ENCODE results near the gene GDF10.
A peak's percentile ranks its signal among the peaks of the same experiment; 100 is the strongest.

GDF10 gene

DNA sequence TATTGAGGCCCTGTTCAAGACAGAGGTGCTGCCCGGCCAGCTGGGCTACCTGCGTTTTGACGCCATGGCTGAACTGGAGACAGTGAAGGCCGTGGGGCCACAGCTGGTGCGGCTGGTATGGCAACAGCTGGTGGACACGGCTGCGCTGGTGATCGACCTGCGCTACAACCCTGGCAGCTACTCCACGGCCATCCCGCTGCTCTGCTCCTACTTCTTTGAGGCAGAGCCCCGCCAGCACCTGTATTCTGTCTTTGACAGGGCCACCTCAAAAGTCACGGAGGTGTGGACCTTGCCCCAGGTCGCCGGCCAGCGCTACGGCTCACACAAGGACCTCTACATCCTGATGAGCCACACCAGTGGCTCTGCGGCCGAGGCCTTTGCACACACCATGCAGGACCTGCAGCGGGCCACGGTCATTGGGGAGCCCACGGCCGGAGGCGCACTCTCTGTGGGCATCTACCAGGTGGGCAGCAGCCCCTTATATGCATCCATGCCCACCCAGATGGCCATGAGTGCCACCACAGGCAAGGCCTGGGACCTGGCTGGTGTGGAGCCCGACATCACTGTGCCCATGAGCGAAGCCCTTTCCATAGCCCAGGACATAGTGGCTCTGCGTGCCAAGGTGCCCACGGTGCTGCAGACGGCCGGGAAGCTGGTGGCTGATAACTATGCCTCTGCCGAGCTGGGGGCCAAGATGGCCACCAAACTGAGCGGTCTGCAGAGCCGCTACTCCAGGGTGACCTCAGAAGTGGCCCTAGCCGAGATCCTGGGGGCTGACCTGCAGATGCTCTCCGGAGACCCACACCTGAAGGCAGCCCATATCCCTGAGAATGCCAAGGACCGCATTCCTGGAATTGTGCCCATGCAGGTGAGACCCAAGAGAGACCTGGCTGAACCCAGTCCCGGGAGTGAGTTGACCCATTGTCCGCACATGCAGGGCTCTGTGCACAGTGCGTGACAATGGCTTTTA lies 51.0 kb downstream of the GDF10 start:
- DNase-seq = no peak
- H3K36me3 ChIP-seq = no peaks in the 10 kb centered on the region
- H3K27me3 ChIP-seq = no peaks in the 10 kb centered on the region
- H3K4me3 ChIP-seq (ENCODE audit: low read depth, low read length) = no peak overlapping the region
- H3K9me3 ChIP-seq = no peaks in the 10 kb centered on the region
- H3K4me1 ChIP-seq = no peaks in the 10 kb centered on the region
- TF ChIP-seq, protein P1, sequence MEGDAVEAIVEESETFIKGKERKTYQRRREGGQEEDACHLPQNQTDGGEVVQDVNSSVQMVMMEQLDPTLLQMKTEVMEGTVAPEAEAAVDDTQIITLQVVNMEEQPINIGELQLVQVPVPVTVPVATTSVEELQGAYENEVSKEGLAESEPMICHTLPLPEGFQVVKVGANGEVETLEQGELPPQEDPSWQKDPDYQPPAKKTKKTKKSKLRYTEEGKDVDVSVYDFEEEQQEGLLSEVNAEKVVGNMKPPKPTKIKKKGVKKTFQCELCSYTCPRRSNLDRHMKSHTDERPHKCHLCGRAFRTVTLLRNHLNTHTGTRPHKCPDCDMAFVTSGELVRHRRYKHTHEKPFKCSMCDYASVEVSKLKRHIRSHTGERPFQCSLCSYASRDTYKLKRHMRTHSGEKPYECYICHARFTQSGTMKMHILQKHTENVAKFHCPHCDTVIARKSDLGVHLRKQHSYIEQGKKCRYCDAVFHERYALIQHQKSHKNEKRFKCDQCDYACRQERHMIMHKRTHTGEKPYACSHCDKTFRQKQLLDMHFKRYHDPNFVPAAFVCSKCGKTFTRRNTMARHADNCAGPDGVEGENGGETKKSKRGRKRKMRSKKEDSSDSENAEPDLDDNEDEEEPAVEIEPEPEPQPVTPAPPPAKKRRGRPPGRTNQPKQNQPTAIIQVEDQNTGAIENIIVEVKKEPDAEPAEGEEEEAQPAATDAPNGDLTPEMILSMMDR (IDR thresholded peaks at IDR 0.05; ENCODE audit: low read depth, low read length) = no peak

DNA sequence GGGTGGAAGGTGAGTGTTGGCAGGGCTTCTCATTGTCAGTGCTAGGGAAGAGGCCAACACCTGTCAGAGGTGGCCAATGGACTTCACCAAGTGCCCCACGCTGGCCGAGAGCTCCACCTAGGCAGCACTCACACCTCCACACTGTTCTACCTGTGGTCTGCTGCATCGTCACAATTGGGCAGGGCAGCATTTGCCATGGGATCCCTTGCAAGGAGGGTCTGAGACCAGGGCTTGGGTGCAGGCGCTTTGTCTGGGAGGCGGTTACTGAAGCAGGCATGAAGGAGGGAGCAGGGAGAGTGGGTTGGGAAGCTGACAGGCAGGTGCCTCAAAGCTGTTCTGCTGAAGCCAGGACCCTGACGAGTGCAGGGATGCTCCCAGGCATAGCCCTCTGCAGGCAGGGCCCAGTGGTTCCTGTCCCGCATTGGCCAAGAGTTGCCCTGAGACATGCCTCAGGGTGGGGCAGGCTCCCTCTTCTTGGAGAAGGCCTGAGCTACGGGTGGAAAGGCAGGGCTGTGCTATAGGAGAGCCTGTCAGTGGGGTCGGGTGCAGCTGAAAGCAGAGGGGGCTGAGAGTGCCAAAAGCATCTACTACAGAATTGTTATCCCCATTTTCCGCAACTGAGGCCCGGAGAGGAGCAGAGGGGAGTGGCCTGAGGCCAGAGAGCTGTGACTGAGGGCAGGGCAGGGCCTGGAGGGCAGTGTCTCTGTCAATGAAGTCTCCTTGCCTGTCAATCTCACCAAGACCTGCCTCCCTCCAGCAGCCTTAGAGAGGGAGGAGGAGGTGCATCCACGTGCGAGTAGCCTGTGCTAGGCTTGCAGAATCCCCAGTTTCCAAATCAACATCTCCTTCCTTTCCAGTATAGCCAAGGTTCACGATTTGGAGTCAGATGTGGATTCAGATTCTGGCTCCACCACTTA lies 52.2 kb downstream of the GDF10 start:
- H3K4me1 ChIP-seq = no peaks in the 10 kb centered on the region
- H3K9me3 ChIP-seq = no peaks in the 10 kb centered on the region
- no peaks in the 10 kb centered on the region for H3K36me3 ChIP-seq
- DNase-seq = no peak
- H3K27me3 ChIP-seq = no peaks in the 10 kb centered on the region
- H3K4me3 ChIP-seq (ENCODE audit: low read depth, low read length) = no peak overlapping the region
- TF ChIP-seq, protein P1 (IDR thresholded peaks at IDR 0.05; ENCODE audit: low read depth, low read length) = no peak

DNA sequence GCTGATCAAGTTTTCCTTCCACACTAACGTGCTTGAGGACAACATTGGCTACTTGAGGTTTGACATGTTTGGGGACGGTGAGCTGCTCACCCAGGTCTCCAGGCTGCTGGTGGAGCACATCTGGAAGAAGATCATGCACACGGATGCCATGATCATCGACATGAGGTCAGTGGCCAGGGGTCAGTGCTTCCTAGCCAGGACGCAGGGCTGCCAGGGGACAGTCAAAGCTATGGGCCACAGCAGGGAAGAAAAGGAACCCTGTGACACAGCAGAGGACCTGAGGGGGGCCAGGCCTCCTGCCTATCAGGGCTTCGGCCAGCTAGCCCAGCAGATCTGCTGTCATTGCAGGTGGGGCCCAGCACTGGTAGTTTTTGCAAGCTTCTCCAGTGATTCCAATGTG lies 53.4 kb downstream of the GDF10 start:
- no peaks in the 10 kb centered on the region for H3K9me3 ChIP-seq
- DNase-seq = no peak

DNA sequence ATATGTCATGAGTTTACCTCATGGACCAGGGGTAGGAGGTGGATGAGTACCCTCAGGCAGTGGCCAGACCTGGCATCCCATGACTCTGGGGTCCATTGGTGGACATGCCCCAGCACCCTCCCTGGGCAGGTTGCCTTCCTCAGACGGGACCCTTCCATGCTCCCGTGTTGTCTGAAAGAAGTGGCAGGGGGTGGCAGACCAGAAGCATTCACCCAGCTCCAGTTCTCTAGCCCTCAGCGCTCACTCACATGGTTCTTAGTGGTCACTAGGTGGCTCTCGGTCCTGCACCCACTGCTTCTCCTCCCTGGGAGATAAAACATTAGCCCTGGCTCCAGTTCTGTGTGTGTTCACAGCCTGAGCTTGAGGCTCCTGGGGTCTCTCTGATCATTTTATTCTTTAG lies 54.2 kb downstream of the GDF10 start:
- Histone ChIP-seq H3K9me3 (no peaks in the 10 kb centered on the region), H3K4me1 (no peaks in the 10 kb centered on the region), H3K4me3 (ENCODE audit: low read depth, low read length) (no peak overlapping the region), H3K36me3 (no peaks in the 10 kb centered on the region), H3K27me3 (no peaks in the 10 kb centered on the region)
- no peak for DNase-seq
- TF ChIP-seq, protein P1 (IDR thresholded peaks at IDR 0.05; ENCODE audit: low read depth, low read length) = peak; percentile 12; the same call in 1 of the 2 replicates

More for the DNA sequence above, 53.4 kb downstream of the GDF10 start:
- Histone ChIP-seq H3K4me1 (no peaks in the 10 kb centered on the region), H3K36me3 (no peaks in the 10 kb centered on the region), H3K4me3 (ENCODE audit: low read depth, low read length) (no peak overlapping the region), H3K27me3 (no peaks in the 10 kb centered on the region)
- TF ChIP-seq, protein P1 (IDR thresholded peaks at IDR 0.05; ENCODE audit: low read depth, low read length) = no peak

DNA sequence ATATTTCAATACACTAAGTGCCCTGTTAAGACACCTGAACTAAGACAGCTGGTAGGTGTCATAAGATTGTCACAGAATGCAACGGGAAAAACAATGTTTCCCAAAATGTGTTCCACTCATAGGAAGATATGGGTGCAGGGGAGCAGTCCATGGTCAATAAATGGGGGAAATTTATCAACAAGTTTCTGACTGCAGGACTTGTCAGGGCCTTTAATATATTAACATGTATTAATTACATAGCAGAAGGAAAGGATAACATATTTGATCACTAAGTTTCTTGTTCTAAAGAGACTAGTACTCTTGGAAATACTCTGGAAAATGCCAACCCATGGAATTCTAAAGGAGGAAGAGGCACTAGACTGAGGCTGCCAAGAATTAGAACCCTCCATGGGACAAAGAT lies 54.9 kb downstream of the GDF10 start:
- H3K27me3 ChIP-seq = no peaks in the 10 kb centered on the region
- H3K9me3 ChIP-seq = no peaks in the 10 kb centered on the region
- no peaks in the 10 kb centered on the region for H3K4me1 ChIP-seq
- TF ChIP-seq, protein P1 (IDR thresholded peaks at IDR 0.05; ENCODE audit: low read depth, low read length) = no peak
- no peak for DNase-seq
- no peaks in the 10 kb centered on the region for H3K36me3 ChIP-seq
- H3K4me3 ChIP-seq (ENCODE audit: low read depth, low read length) = no peak overlapping the region
